DMS114 treated with DMSO at 0.1 percent for 48 hours (cell line): ENCODE results near the gene TSPAN6.

ENCODE experiments used
- DNase-seq: peaks from one replicate; lab custom pipeline; 2025; ENCODE audit not compliant: unreplicated experiment; lab: John Stamatoyannopoulos, UW

The TSPAN6 gene

DNA sequence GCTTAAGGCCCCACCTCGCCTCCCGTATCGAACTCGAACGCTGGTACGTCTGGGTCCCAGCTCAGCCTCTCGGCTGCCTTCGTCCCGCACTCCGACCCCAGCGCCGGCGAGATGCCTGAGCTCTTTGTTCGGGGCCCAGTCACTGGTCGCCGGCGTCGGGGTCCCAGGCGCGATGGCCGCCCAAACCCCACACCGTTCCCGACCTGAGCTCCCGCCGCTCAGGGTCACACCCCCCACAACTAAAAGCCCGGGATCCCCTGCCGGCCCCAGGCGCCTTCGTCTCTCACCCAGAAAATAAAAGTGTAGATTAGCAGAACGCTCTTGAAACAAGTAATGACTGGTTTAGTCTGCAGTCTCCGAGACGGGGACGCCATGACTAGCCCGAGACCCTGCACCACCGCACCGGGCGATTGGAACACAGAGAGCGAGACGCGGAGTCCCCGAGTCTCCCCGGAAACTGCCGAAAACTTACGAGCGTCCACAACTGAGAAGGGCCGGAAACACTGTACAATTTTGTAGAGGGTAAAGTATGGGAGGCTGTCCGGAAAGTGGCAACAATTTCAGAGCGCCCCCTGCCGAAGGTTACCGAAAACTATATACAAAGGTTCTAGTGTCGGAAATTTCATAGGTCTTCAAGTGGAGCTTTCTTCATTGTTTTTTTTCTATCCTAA, at the start of gene TSPAN6:
Gene TSPAN6, minus strand, starts transcription at position 486 of the 671 bp plus-strand sequence. Its CDS starts 112 bp downstream, at position 374.
- DNase-seq: peak; percentile 91

GRCh38 chrX:100685997-100686305, 49.3 kb upstream of the TSPAN6 start:
- DNase-seq: no peak

- peak; percentile 79 for DNase-seq
Observed at GRCh38 chrX:100685284-100685996, 48.8 kb upstream of the TSPAN6 start.

DNA sequence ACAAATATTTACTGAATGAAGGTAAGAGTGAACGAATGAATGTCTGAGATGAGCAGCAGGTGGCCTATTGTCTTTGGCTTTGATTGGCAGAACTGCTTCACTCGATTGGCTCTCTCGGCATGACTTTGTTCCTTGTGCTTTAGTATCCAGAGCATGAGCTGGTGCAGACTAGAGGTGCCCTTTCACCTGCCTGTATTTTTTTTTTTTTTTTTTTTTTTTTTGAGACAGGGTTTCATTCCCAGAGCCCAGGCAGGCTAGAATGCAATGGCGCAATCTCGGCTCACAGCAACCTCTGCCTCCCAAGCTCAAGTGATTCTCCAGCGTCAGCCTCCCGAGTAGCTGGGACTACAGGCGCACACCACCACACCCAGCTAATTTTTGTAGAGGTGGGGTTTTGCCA, 46.3 kb upstream of the TSPAN6 start:
- DNase-seq: no peak

- DNase-seq: no peak
Observed at GRCh38 chrX:100681599-100681998, 45.0 kb upstream of the TSPAN6 start.

DNA sequence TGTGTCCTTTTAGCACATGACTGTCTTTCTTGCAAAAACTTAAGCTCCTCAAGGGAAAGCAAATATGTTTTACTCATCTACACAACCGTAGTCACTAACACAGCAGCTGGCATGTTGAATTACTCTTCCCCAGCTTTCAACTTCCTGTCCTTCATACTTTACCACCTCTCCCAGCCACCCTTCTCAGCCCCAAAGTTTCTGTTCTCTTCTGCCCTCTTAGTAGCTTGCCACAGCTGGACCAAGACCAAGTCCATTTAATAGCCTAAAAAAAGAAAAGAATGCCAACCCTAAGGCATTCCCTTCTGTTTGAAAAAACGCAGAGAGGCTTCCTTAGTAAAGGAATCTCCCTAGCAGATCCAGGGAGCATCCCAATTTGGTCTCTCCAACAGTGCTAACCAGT, 44.1 kb upstream of the TSPAN6 start:
- DNase-seq: no peak

GRCh38 chrX:100677611-100678181, 41.1 kb upstream of the TSPAN6 start:
- no peak for DNase-seq

GRCh38 chrX:100674705-100675104, 38.1 kb upstream of the TSPAN6 start:
- DNase-seq: no peak

- DNase-seq: no peak
Observed at GRCh38 chrX:100673397-100673953, 36.9 kb upstream of the TSPAN6 start.

DNA sequence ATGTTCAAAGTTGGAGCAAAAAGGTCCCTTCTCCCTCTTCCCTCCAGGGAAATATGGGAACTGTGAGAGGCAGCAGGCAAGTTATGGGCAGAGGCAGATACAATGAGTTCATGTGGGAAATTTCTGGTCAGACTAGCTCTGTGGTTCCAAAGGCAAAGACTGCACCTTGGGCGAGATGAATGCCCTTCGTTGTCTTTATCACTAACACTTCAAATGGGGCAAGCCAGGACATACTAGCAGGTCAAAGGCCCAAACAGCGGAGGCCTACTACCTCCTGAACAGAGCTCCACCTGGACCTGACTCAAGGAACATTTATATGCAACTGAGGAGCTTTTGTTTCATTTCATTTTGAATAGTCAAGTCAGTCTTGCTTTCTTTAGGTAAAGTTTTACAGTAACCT, 36.4 kb upstream of the TSPAN6 start:
- DNase-seq: no peak

GRCh38 chrX:100663642-100664041, 27.0 kb upstream of the TSPAN6 start:
- no peak for DNase-seq

GRCh38 chrX:100662796-100663195, 26.2 kb upstream of the TSPAN6 start:
- DNase-seq: no peak

DNA sequence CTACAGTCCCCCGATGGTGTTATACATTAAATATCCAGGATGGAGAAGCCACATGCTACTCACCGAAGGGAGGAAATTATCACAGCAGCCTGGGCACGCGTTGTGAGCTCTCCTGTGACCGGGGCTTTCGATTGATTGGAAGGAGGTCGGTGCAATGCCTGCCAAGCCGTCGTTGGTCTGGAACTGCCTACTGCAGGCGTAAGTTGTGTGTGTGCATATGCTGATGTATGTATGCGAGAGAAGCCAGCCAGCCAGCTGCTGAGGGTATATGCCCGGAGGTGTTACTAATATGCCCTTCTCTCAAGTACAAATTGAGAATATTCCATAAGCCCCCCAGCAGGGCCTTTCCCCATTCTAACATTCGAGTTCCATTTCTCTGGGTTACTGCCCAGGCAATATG, 25.6 kb upstream of the TSPAN6 start:
- no peak for DNase-seq

DNA sequence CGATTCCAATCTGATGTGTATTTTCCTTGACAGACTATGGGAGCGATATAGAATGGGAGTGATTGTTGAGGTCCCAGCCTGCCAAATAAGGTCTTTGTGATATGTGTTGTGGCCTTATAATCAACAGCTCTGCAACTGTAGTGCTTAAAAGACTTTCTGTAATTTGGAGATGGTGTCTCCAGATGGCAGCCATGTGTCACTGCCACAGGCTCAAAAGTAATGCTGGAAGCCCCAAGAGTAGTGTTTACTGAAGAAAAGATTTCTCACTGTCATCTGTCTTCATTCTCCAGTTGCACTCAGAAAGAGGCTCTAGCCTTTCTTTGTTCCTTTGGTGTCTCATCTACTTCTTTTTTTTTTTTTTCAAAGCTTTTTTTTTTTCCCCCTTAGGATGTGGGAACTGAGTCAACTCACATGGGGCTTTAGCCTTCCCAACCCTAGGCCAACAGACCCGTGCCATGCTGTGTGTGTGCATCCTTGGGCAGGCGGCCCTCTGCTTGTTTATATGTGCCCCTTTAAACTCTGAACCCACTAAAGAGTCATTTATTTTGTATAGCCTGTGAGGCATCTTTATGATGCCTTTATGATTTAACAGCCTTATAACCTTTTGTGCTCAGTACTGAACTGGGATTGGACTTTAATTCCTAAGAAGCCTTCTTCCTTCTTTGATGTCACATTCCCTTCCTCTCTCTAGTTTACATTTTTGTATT, 23.0 kb upstream of the TSPAN6 start:
- DNase-seq: no peak

GRCh38 chrX:100658941-100659381, 22.4 kb upstream of the TSPAN6 start:
- no peak for DNase-seq

DNA sequence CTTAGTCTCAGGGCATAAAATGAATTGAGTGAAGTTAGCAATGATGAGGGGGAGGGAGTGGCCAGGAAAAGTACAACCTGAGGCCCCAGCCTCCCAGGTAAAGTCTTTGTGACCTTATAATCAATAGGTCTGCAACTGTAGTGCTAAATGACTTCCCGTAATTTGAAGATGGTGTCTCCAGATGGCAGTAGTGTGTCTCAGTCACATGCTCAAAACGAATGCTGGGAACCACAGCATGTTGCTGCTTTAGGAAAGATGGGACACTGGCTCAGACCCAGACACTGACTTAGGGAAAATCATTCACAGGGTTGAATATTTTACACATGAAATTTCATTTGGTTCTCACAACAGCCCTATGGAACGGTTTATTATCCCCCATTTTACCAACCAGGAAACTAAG, 17.7 kb upstream of the TSPAN6 start:
- DNase-seq: peak; percentile 3

DNA sequence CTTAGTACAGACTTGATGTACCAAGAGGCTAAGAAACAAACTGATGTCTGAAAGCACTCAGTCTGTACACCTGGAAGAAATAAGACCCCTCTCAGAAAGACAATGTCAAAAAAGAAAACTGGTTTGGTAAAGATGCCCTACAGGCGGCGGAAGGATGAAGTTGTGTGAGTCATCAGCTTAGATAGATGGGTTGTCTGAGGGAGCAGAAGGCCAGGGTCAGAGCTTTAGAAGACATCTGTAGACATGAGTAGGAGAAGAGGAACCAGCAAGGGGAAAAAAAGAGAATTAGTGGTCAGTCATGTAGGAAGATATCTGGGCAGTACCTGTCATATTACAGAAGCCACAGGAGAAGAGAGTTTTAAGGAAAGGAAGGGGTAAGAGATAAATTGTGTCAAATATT, 15.7 kb upstream of the TSPAN6 start:
- DNase-seq: no peak

DNA sequence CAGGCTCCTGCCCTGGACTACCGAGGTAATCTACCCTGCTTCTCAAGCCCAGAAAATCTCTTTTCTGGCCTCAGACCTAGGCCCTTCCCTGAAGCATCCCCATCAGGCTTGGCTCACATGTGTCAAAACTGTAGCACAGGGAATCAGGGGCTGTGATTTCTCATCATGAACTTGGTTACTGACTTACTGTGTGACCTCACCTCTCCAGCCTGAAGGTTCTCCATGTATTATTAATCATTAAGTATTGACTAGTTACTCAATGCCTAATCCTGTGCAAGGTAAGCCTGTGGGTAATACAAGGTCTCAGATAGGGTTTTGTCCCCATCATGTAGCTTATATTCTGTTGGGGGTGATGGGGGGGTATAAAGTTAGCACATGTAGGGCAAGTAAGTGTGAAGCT, 14.2 kb upstream of the TSPAN6 start:
- DNase-seq: no peak

- no peak for DNase-seq
Observed at GRCh38 chrX:100649550-100650356, 13.1 kb upstream of the TSPAN6 start.
